PC-9 (cell line): ENCODE results near the gene FBXW12. TPM values are rescaled to one million over a fixed set of nuclear protein-coding genes. Genes with fewer than 3 reads are reported as not detected.

Experiments used
- BruUV-seq: library from RNA; stranded (reverse); fragments of 400-500 nt; replicated peaks from 2 replicates; lab custom pipeline; 2021; lab: Mats Ljungman, UMichigan
- CTCF ChIA-PET: fragments of 300-600 bp; sonication (Branson Sonifier 250); formaldehyde crosslinking; loops from one replicate; lab custom pipeline; 2022; ENCODE audit warnings: antibody characterized with exemption; lab: Charles Lee
- POLR2A ChIA-PET: fragments of 300-600 bp; sonication (Branson Sonifier 250); formaldehyde crosslinking; loops from one replicate; lab custom pipeline; 2022; ENCODE audit warnings: antibody characterized with exemption; ENCODE audit not compliant: unreplicated experiment; lab: Charles Lee
- DNase-seq, 2 experiments: peaks; one replicate each; pipeline versions ENCODE4 v3.0.0 to v3.0.0-alpha.2; 2015 to 2022; ENCODE audit warnings: mixed read lengths in 1 of 2
- H2AFZ ChIP-seq: fragments of 200-600 bp; sonication (generic); 2 replicates; pipeline ENCODE4 v1.8.1; 2017; ENCODE audit warnings: antibody characterized with exemption
- H3F3A ChIP-seq: fragments of 200-600 bp; sonication (generic); 2 replicates; pipeline ENCODE4 v1.8.1; 2017; ENCODE audit warnings: antibody characterized with exemption, mild to moderate bottlenecking, low read depth; ENCODE audit not compliant: insufficient read depth
- H3K27ac ChIP-seq: fragments of 200-600 bp; sonication (generic); 2 replicates; pipeline ENCODE4 v1.6.1; 2016; ENCODE audit warnings: mixed run types
- H3K27me3 ChIP-seq: fragments of 200-600 bp; sonication (generic); 2 replicates; pipeline ENCODE4 v1.6.1; 2016; ENCODE audit warnings: low read depth, mixed run types; ENCODE audit not compliant: insufficient read depth
- H3K36me3 ChIP-seq: fragments of 200-600 bp; sonication (generic); 2 replicates; pipeline ENCODE4 v1.6.1; 2016; ENCODE audit warnings: low read depth, mixed run types
- H3K4me1 ChIP-seq: fragments of 200-600 bp; sonication (generic); replicated peaks from 2 replicates; pipeline ENCODE4 v1.6.1; 2016; ENCODE audit warnings: mixed run types; ENCODE audit not compliant: insufficient read depth
- H3K4me2 ChIP-seq: fragments of 200-600 bp; sonication (generic); 2 replicates; pipeline ENCODE4 v1.6.1; 2017; ENCODE audit warnings: mixed run types
- H3K4me3 ChIP-seq: fragments of 200-600 bp; sonication (generic); 2 replicates; pipeline ENCODE4 v1.6.1; 2016; ENCODE audit warnings: mixed run types
- H3K79me2 ChIP-seq: fragments of 200-600 bp; sonication (generic); 2 replicates; pipeline ENCODE4 v1.6.1; 2017; ENCODE audit warnings: low read depth, mixed run types
- H3K9me2 ChIP-seq: fragments of 200-600 bp; sonication (generic); 2 replicates; pipeline ENCODE4 v1.8.1; 2017; ENCODE audit warnings: mild to moderate bottlenecking; ENCODE audit not compliant: insufficient read depth
- H3K9me3 ChIP-seq: fragments of 200-600 bp; sonication (generic); 2 replicates; pipeline ENCODE4 v1.8.1; 2016; ENCODE audit warnings: low read depth; ENCODE audit not compliant: insufficient read depth
- H4K20me1 ChIP-seq: fragments of 200-600 bp; sonication (generic); 2 replicates; pipeline ENCODE4 v1.8.1; 2017; ENCODE audit not compliant: insufficient read depth
- CTCF ChIP-seq: fragments of 200-600 bp; sonication (generic); conservative IDR thresholded peaks from 2 replicates; pipeline ENCODE4 v1.6.1; 2017; ENCODE audit warnings: mixed run types, antibody characterized with exemption, mild to moderate bottlenecking, moderate library complexity
- EZH2 ChIP-seq: fragments of 200-600 bp; sonication (generic); IDR thresholded peaks from 2 replicates; pipeline ENCODE4 v1.8.0; 2017; ENCODE audit warnings: antibody characterized with exemption, low read depth
- intact Hi-C: fragments of 100-400 bp; cut with micrococcal nuclease; formaldehyde crosslinking; loops from one replicate; pipeline ENCODE4 v1.10.0; 2022; ENCODE audit not compliant: unreplicated experiment
- total RNA-seq: library from RNA; stranded (reverse); gene quantifications from 2 replicates; pipeline ENCODE4 v1.2.3, GENCODE V29; 2021

FBXW12 gene
- total RNA-seq, 1 experiment from 2014 or later = not detected

- H3K27ac ChIP-seq = no peak overlapping the region
- no peak overlapping the region for H2AFZ ChIP-seq
- H3K9me3 ChIP-seq = no peaks in the 10 kb centered on the region
- H3K4me1 ChIP-seq = no peaks in the 10 kb centered on the region; the same call in 1 of the 2 replicates
- no TSS peak for BruUV-seq
- no peak overlapping the region for H3K4me2 ChIP-seq
- ChIA-PET CTCF (no interaction called here), POLR2A (no interaction called here)
- TF ChIP-seq EZH2 = no peak
- TF ChIP-seq CTCF = no peak
- peak in 1 of 2 experiments; percentile 61 for DNase-seq
- no peaks in the 10 kb centered on the region for H3K27me3 ChIP-seq
- H3K9me2 ChIP-seq = no peaks in the 10 kb centered on the region
- H3K36me3 ChIP-seq = no peaks in the 10 kb centered on the region
- no peaks in the 10 kb centered on the region for H3F3A ChIP-seq
- H3K79me2 ChIP-seq = no peaks in the 10 kb centered on the region
- no peak overlapping the region for H3K4me3 ChIP-seq
- H4K20me1 ChIP-seq = no peaks in the 10 kb centered on the region
- intact Hi-C loops = no loop called here
Measured at GRCh38 chr3:48356419-48356818, 15.6 kb upstream of the FBXW12 start.

- DNase-seq = no peak
- H4K20me1 ChIP-seq = no peaks in the 10 kb centered on the region
- H3K36me3 ChIP-seq = no peaks in the 10 kb centered on the region
- no TSS peak for BruUV-seq
- no peak overlapping the region for H3K27ac ChIP-seq
- no peak overlapping the region for H3K4me2 ChIP-seq
- POLR2A ChIA-PET = no interaction called here
- no peaks in the 10 kb centered on the region for H3K9me3 ChIP-seq
- no peaks in the 10 kb centered on the region for H3K9me2 ChIP-seq
- intact Hi-C loops = no loop called here
- H3K27me3 ChIP-seq = no peaks in the 10 kb centered on the region
- no peak overlapping the region for H3K4me3 ChIP-seq
- H3K4me1 ChIP-seq = no peaks in the 10 kb centered on the region; the same call in 1 of the 2 replicates
- CTCF ChIA-PET = no interaction called here
- TF ChIP-seq EZH2 = no peak
- TF ChIP-seq CTCF = no peak
- no peaks in the 10 kb centered on the region for H3F3A ChIP-seq
- H2AFZ ChIP-seq = no peak overlapping the region
- H3K79me2 ChIP-seq = no peaks in the 10 kb centered on the region
Measured at GRCh38 chr3:48361928-48362327, 10.1 kb upstream of the FBXW12 start.

GRCh38 chr3:48364840-48365239 lies 7.2 kb upstream of the FBXW12 start:
- no peak for TF ChIP-seq EZH2
- no peak for TF ChIP-seq CTCF
- no TSS peak for BruUV-seq
- Histone ChIP-seq H3K36me3 (no peaks in the 10 kb centered on the region), H3K4me1 (no peaks in the 10 kb centered on the region), H3K9me2 (no peaks in the 10 kb centered on the region), H3F3A (no peaks in the 10 kb centered on the region), H3K9me3 (no peaks in the 10 kb centered on the region), H3K79me2 (no peaks in the 10 kb centered on the region), H3K27me3 (no peaks in the 10 kb centered on the region), H3K4me3 (no peak overlapping the region), H2AFZ (no peak overlapping the region), H3K4me2 (no peak overlapping the region), H3K27ac (no peak overlapping the region), H4K20me1 (no peaks in the 10 kb centered on the region)
- ChIA-PET POLR2A (no interaction called here), CTCF (no interaction called here)
- no peak for DNase-seq
- intact Hi-C loops = no loop called here
